Gastrocnemius medialis (tissue), 4 donors: ENCODE data around the gene ZNF414.

Experiments used
- CTCF ChIP-seq, 5 experiments: fragments of 450-650 bp in 3 of 5; fragments of 200-600 bp in 2 of 5; sonication (generic) in 2 of 5; IDR thresholded peaks in 4 of 5; conservative IDR thresholded peaks in 1 of 5; 1 replicate in 4 of 5; 2 replicates in 1 of 5; pipeline ENCODE4 v1.5.1; 2016 to 2019; ENCODE audit warnings: antibody characterized with exemption in 5 of 5, mild to moderate bottlenecking in 3 of 5, moderate library complexity in 3 of 5
- POLR2A ChIP-seq, 2 donors: fragments of 450-650 bp; IDR thresholded peaks; one replicate each; pipeline ENCODE4 v1.6.1; 2017; ENCODE audit warnings: antibody characterized with exemption in 2 of 2, mild to moderate bottlenecking in 2 of 2, moderate library complexity in 2 of 2

GRCh38 chr19:8483165-8483564, 30.8 kb downstream of the ZNF414 start:
- TF ChIP-seq POLR2A (IDR thresholded peaks at IDR 0.05) (no peak), CTCF (IDR thresholded peaks at IDR 0.05 in 4 of 5, conservative IDR thresholded peaks at IDR 0.05 in 1 of 5) (no peak)
